H1 (cell line): ENCODE results near the gene SS18L1. TPM values are rescaled to one million over a fixed set of nuclear protein-coding genes. Genes with fewer than 3 reads are reported as not detected.

Experiments used
- E2F6 ChIP-seq: IDR thresholded peaks from 2 replicates; pipeline ENCODE4 v1.6.1; 2012; ENCODE audit warnings: inconsistent platforms
- RBBP5 ChIP-seq: IDR thresholded peaks from 2 replicates; pipeline ENCODE4 v1.7.1; 2012; ENCODE audit warnings: low read depth, mild to moderate bottlenecking, inconsistent platforms, low read length, moderate library complexity, borderline replicate concordance
- polyA plus RNA-seq, 7 experiments: library from polyadenylated mRNA; depleted of rRNA in 3 of 7; stranded (reverse) in 5 of 7; unstranded in 2 of 7; fragments of >200 nt in 5 of 7; fragments of 200-250 nt in 2 of 7; gene quantifications; 1 replicate in 5 of 7; 2 replicates in 1 of 7; 4 replicates in 1 of 7; pipeline versions ENCODE4 v1.2.1 to v1.2.3, GENCODE V29; 2011 to 2013; ENCODE audit warnings: missing spikeins in 2 of 7, mixed read lengths in 2 of 7
- total RNA-seq: library from RNA; stranded (reverse); fragmentation: NEBNext Ultra II Directional; extraction: Animal tissue kit (Norgen Biotek cat#: 25700); gene quantifications from 2 replicates; pipeline ENCODE4 v1.2.1, GENCODE V29; 2021

Gene SS18L1
- total and polyA plus RNA-seq, 2 of the 8 experiments (the other 6 are each of a cell fraction or from before 2014, with no cell fraction given), result 28.4 to 29.7 TPM

DNA sequence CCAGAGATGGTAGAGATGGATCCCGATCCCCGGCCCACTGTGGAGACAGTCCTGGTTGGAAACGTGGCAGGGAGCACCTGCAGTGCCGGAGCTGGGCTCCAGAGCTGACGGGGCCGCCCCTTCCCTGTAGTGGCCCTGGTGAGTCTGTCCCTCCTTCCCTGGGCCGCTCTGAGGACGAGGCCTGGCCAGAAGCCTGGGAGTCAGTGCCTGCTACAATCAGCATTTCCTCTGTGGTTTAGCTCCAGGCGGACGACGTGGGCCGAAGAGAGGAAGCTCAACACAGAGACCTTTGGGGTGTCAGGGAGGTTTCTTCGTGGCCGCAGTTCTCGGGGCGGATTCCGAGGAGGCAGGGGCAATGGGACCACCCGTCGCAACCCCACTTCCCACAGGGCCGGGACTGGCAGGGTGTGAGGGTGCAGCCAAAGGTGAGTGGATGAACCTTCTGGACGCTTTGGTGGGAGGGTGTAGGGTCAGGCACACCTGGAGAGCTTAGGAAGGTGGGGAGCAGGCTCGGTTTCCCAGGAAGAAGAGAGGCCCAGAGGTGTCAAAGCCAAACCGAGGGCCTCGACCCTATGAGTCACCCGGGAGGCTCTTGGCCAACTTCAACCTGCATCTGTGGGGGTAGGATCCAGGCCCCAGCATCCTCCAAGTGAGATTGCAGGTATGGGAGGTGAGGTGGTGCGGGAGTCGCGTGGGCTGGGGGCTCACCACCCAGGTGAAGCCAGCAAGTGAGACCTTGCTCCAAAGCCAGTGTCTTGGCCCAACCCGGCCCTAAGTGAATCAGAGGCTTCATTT lies 10.3 kb upstream of the SS18L1 start (continued):
- TF ChIP-seq E2F6, result no peak
- TF ChIP-seq RBBP5, result no peak
- TF ChIP-seq, all 59 proteins: peak for 0
